ENCODE measurements around the gene ZNF280C.

Gene ZNF280C

GRCh38 chrX:130176942-130177341 lies 91.8 kb downstream of the ZNF280C start:
- Histone ChIP-seq H3K27me3 (ENCODE audit: control insufficient read depth, insufficient read depth, low read length) (no peaks in the 10 kb centered on the region), H3K9me3 (ENCODE audit: control insufficient read depth, low read length) (no peaks in the 10 kb centered on the region), H3K4me1 (no peaks in the 10 kb centered on the region), H3K9ac (no peak overlapping the region), H3K27ac (no peak overlapping the region), H3K4me2 (ENCODE audit: low read length) (no peak overlapping the region), H3K79me2 (no peaks in the 10 kb centered on the region), H3K4me3 (ENCODE audit: low read depth, low read length) (no peak overlapping the region), H3K36me3 (ENCODE audit: control insufficient read depth, insufficient read depth, low read length) (no peaks in the 10 kb centered on the region), H2AFZ (no peak overlapping the region)
- no peak for TF ChIP-seq CTCF (IDR thresholded peaks at IDR 0.05)

GRCh38 chrX:130176354-130176776 lies 92.3 kb downstream of the ZNF280C start:
- no peak overlapping the region for H3K9ac ChIP-seq
- H3K4me3 ChIP-seq (ENCODE audit: low read depth, low read length) = no peak overlapping the region
- TF ChIP-seq CTCF (IDR thresholded peaks at IDR 0.05) = no peak
- H3K27ac ChIP-seq = no peak overlapping the region
- H3K9me3 ChIP-seq (ENCODE audit: control insufficient read depth, low read length) = no peaks in the 10 kb centered on the region
- H3K4me2 ChIP-seq (ENCODE audit: low read length) = no peak overlapping the region
- H3K27me3 ChIP-seq (ENCODE audit: control insufficient read depth, insufficient read depth, low read length) = no peaks in the 10 kb centered on the region
- H3K79me2 ChIP-seq = no peaks in the 10 kb centered on the region
- no peak overlapping the region for H2AFZ ChIP-seq
- H3K4me1 ChIP-seq = no peaks in the 10 kb centered on the region
- H3K36me3 ChIP-seq (ENCODE audit: control insufficient read depth, insufficient read depth, low read length) = no peaks in the 10 kb centered on the region

GRCh38 chrX:130174937-130175336 lies 93.8 kb downstream of the ZNF280C start:
- no peaks in the 10 kb centered on the region for H3K4me1 ChIP-seq
- H3K27ac ChIP-seq = no peak overlapping the region
- H3K27me3 ChIP-seq (ENCODE audit: control insufficient read depth, insufficient read depth, low read length) = no peaks in the 10 kb centered on the region
- H3K79me2 ChIP-seq = no peaks in the 10 kb centered on the region
- H3K36me3 ChIP-seq (ENCODE audit: control insufficient read depth, insufficient read depth, low read length) = no peaks in the 10 kb centered on the region
- H3K9me3 ChIP-seq (ENCODE audit: control insufficient read depth, low read length) = no peaks in the 10 kb centered on the region
- H2AFZ ChIP-seq = no peak overlapping the region
- no peak for TF ChIP-seq CTCF (IDR thresholded peaks at IDR 0.05)
- no peak overlapping the region for H3K4me3 ChIP-seq (ENCODE audit: low read depth, low read length)
- no peak overlapping the region for H3K9ac ChIP-seq
- no peak overlapping the region for H3K4me2 ChIP-seq (ENCODE audit: low read length)

DNA sequence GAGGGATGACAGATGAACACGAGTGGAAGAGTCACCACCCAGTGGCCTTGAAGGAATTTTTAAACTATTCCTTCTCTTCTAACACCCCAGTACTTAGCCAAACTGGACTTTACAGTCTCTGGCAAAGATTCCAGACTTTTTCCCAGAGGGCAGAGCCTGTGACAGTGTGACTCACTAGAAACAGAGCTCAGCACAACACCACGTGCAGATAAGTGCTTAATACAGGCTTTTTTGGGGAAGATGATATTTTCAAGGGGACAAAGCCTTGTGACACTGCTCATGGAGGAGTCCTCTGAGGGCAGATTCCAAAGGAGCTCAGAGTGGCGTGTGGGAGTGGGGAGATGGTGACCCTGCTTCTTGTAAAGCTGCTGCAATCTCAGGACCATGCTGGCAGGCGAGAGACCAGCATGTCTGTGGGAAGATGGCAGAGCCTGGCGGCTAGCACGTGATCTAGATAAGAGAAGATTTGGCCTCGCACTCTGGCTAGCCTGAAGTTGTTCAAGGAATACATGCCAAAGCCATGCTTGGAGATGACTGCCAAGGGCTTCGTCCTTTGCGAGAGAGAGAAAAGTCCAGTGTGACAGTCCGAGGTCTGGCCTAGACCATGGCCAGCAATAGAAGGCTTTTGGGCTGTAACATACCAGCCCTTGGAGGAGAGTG lies 94.5 kb downstream of the ZNF280C start:
- H3K27ac ChIP-seq = peak overlapping the region; percentile 51
- H3K36me3 ChIP-seq (ENCODE audit: control insufficient read depth, insufficient read depth, low read length) = no peaks in the 10 kb centered on the region
- H3K27me3 ChIP-seq (ENCODE audit: control insufficient read depth, insufficient read depth, low read length) = no peaks in the 10 kb centered on the region
- no peaks in the 10 kb centered on the region for H3K79me2 ChIP-seq
- H3K9ac ChIP-seq = no peak overlapping the region
- no peak overlapping the region for H3K4me2 ChIP-seq (ENCODE audit: low read length)
- TF ChIP-seq CTCF (IDR thresholded peaks at IDR 0.05) = no peak
- H2AFZ ChIP-seq = peak overlapping the region; percentile 60
- H3K4me1 ChIP-seq = no peaks in the 10 kb centered on the region
- H3K9me3 ChIP-seq (ENCODE audit: control insufficient read depth, low read length) = no peaks in the 10 kb centered on the region
- no peak overlapping the region for H3K4me3 ChIP-seq (ENCODE audit: low read depth, low read length)

Data from parathyroid adenoma (tissue), 2 donors.